ENCODE data around the gene LTBP3.
"Not testable (repeated sequence)": the region's sequence is repeated elsewhere in the genome, so short reads cannot be mapped to it uniquely, and the experiment has no call there.

LTBP3 gene

GRCh38 chr11:65572356-65573051 is 14.3 kb upstream of the LTBP3 start, which contains the start of gene FAM89B:
TSS of gene FAM89B (plus strand) at chr11:65572538. CDS start at chr11:65572670, 132 bp downstream.
- DNase-seq (ENCODE audit: low read depth in 2 of 3, low spot score in 1 of 3), result peak; percentile 77 to 89 (median 85)

GRCh38 chr11:65571940-65572339 is 13.8 kb upstream of the LTBP3 start:
- no peak for DNase-seq (ENCODE audit: low read depth in 2 of 3, low spot score in 1 of 3)

GRCh38 chr11:65571420-65571819 is 13.3 kb upstream of the LTBP3 start:
- DNase-seq (ENCODE audit: low read depth in 2 of 3, low spot score in 1 of 3), result no peak

GRCh38 chr11:65569973-65570918 is 12.1 kb upstream of the LTBP3 start, which contains the start of gene ZNRD2:
TSS of gene ZNRD2 (plus strand) at chr11:65570477. CDS start at chr11:65570492, 15 bp downstream.
- peak; percentile 97 to 99 (median 99) for DNase-seq (ENCODE audit: low read depth in 2 of 3, low spot score in 1 of 3)

GRCh38 chr11:65569164-65569972 is 11.2 kb upstream of the LTBP3 start:
- peak in 1 of 3 donors; percentile 62 for DNase-seq (ENCODE audit: low read depth in 2 of 3, low spot score in 1 of 3)

- DNase-seq (ENCODE audit: low read depth in 2 of 3, low spot score in 1 of 3), result no peak
Observed at GRCh38 chr11:65565624-65566453, 7.7 kb upstream of the LTBP3 start.

- DNase-seq (ENCODE audit: low read depth in 2 of 3, low spot score in 1 of 3), result not testable (repeated sequence)
Observed at GRCh38 chr11:65564879-65565559, 6.9 kb upstream of the LTBP3 start.

GRCh38 chr11:65563601-65564000 is 5.4 kb upstream of the LTBP3 start:
- no peak for DNase-seq (ENCODE audit: low read depth in 2 of 3, low spot score in 1 of 3)

GRCh38 chr11:65562788-65563187 is 4.6 kb upstream of the LTBP3 start:
- no peak for DNase-seq (ENCODE audit: low read depth in 2 of 3, low spot score in 1 of 3)

- DNase-seq (ENCODE audit: low read depth in 2 of 3, low spot score in 1 of 3), result no peak
Observed at GRCh38 chr11:65562020-65562419, 3.9 kb upstream of the LTBP3 start.

- DNase-seq (ENCODE audit: low read depth in 2 of 3, low spot score in 1 of 3), result no peak
Observed at GRCh38 chr11:65560555-65561418, 2.6 kb upstream of the LTBP3 start.

GRCh38 chr11:65559951-65560537 is 1.9 kb upstream of the LTBP3 start:
- DNase-seq (ENCODE audit: low read depth in 2 of 3, low spot score in 1 of 3), result no peak

- DNase-seq (ENCODE audit: low read depth in 2 of 3, low spot score in 1 of 3), result no peak
Observed at GRCh38 chr11:65559535-65559934, 1.4 kb upstream of the LTBP3 start.

- DNase-seq (ENCODE audit: low read depth in 2 of 3, low spot score in 1 of 3), result no peak
Observed at GRCh38 chr11:65558930-65559509, 861 bp upstream of the LTBP3 start.

- no peak for DNase-seq (ENCODE audit: low read depth in 2 of 3, low spot score in 1 of 3)
Observed at GRCh38 chr11:65557280-65558001, 718 bp downstream of the LTBP3 start.

GRCh38 chr11:65556470-65557279 is 1.5 kb downstream of the LTBP3 start:
- DNase-seq (ENCODE audit: low read depth in 2 of 3, low spot score in 1 of 3), result no peak

Data from stimulated activated CD4-positive, alpha-beta T cell treated with anti-CD3 and anti-CD28 coated beads, Interleukin-12 subunit alpha, Interleukin-12 subunit beta, amount 100 ng/mL, for 48 hours (primary cell).